HEK293T (cell line): Measurements from ENCODE around the gene MEIS1.

Experiments used
- CTCF ChIA-PET: fragments of 350-600 bp; formaldehyde crosslinking; extraction: SDS; loops from one replicate; lab custom pipeline; 2021; ENCODE audit warnings: antibody characterized with exemption, inconsistent platforms; lab: Yijun Ruan, JAX
- POLR2A ChIA-PET: fragments of 350-600 bp; formaldehyde crosslinking; extraction: SDS; loops from one replicate; lab custom pipeline; 2020; ENCODE audit warnings: antibody characterized with exemption, inconsistent platforms; lab: Yijun Ruan, JAX
- DNase-seq: peaks from one replicate; pipeline ENCODE4 v3.0.0; 2012; ENCODE audit warnings: mixed read lengths; ENCODE audit errors: extremely low spot score
- ARNT ChIP-seq: fragments of 450-650 bp; IDR thresholded peaks from 2 replicates; pipeline ENCODE4 v1.6.1; 2017; ENCODE audit warnings: mild to moderate bottlenecking
- BHLHE40 ChIP-seq: fragments of 450-650 bp; IDR thresholded peaks from 2 replicates; pipeline ENCODE4 v1.6.1; 2016; ENCODE audit warnings: mild to moderate bottlenecking, moderate library complexity, borderline replicate concordance
- CTBP1 ChIP-seq: fragments of 450-650 bp; IDR thresholded peaks from 2 replicates; pipeline ENCODE4 v1.6.1; 2016; ENCODE audit warnings: borderline replicate concordance
- ELF4 ChIP-seq: fragments of 450-650 bp; IDR thresholded peaks from 2 replicates; pipeline ENCODE4 v1.6.1; 2017; ENCODE audit warnings: antibody characterized with exemption
- FOXA1 ChIP-seq: fragments of 450-650 bp; IDR thresholded peaks from 2 replicates; pipeline ENCODE4 v1.6.1; 2016; ENCODE audit warnings: mild to moderate bottlenecking
- FOXK2 ChIP-seq: fragments of 450-650 bp; IDR thresholded peaks from 2 replicates; pipeline ENCODE4 v1.6.1; 2016; ENCODE audit warnings: mild to moderate bottlenecking
- FOXM1 ChIP-seq: fragments of 450-650 bp; IDR thresholded peaks from 2 replicates; pipeline ENCODE4 v1.6.1; 2017; ENCODE audit warnings: mild to moderate bottlenecking, borderline replicate concordance
- HDGF ChIP-seq: fragments of 450-650 bp; IDR thresholded peaks from 2 replicates; pipeline ENCODE4 v1.6.1; 2017; ENCODE audit warnings: antibody characterized with exemption, borderline replicate concordance
- L3MBTL2 ChIP-seq: fragments of 450-650 bp; conservative IDR thresholded peaks from 2 replicates; pipeline ENCODE4 v1.6.1; 2016; ENCODE audit warnings: mild to moderate bottlenecking
- LEF1 ChIP-seq: fragments of 450-650 bp; IDR thresholded peaks from 2 replicates; pipeline ENCODE4 v1.6.1; 2017; ENCODE audit warnings: mild to moderate bottlenecking, borderline replicate concordance
- NFRKB ChIP-seq: fragments of 450-650 bp; IDR thresholded peaks from 2 replicates; pipeline ENCODE4 v1.6.1; 2016; ENCODE audit warnings: mild to moderate bottlenecking, moderate library complexity
- SP1 ChIP-seq: fragments of 450-650 bp; IDR thresholded peaks from 2 replicates; pipeline ENCODE4 v1.6.1; 2017
- SUZ12 ChIP-seq: fragments of 450-650 bp; IDR thresholded peaks from 2 replicates; pipeline ENCODE4 v1.6.1; 2016; ENCODE audit warnings: mild to moderate bottlenecking
- TARDBP ChIP-seq: fragments of 450-650 bp; IDR thresholded peaks from 2 replicates; pipeline ENCODE4 v1.6.1; 2016
- ZNF384 ChIP-seq: fragments of 450-650 bp; IDR thresholded peaks from 2 replicates; pipeline ENCODE4 v1.6.1; 2016
- TF ChIP-seq, protein P1 (sequence below): fragments of 450-650 bp; IDR thresholded peaks from 2 replicates; pipeline ENCODE4 v1.6.1; 2016

MEIS1 gene

DNA sequence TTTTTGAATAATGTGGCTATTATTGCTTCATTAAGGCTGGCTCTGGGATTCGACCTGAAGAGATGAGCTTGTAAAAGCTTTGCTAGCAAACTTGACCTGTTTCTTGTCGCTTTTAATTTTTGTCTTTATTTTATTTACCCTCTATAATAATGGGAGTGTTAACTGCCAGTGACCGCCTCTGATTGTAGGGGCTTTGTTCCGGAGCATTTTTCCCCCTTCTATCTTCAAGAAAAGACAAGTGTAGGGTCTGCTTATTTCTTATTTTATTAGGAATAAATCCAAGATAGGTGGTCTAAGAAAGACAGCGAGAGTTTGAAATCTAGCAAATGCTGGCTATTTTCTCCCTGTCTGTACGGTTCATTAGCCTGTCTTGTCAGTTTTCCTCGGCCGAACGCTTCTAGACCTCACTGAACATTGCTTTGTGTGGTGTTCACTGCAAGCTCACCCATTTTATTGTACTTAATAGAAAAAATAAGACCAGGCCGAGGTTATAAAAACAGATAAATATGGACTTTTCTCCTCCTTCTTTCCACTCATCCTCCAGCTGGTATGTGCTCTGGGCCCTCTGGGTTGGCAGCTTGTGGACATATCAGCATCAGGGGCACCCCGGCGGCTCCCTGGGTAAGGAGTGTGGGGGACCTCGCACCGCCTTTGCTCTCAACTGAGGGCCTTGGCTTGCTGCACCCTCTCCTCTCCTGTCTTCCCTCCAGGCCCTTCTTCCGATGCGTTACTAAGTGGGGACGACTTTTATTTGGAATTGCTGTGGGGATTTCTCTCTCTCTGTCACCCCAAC is 8.5 kb downstream of the MEIS1 start:
- ChIA-PET POLR2A (no interaction called here), CTCF (no interaction called here)
- DNase-seq = no peak
- TF ChIP-seq FOXK2 (no peak), L3MBTL2 (no peak), CTBP1 (no peak), LEF1 (no peak), HDGF (no peak), NFRKB (no peak), ZNF384 (no peak), TARDBP (no peak), BHLHE40 (no peak), SUZ12 (no peak), ELF4 (no peak), FOXM1 (no peak)

DNA sequence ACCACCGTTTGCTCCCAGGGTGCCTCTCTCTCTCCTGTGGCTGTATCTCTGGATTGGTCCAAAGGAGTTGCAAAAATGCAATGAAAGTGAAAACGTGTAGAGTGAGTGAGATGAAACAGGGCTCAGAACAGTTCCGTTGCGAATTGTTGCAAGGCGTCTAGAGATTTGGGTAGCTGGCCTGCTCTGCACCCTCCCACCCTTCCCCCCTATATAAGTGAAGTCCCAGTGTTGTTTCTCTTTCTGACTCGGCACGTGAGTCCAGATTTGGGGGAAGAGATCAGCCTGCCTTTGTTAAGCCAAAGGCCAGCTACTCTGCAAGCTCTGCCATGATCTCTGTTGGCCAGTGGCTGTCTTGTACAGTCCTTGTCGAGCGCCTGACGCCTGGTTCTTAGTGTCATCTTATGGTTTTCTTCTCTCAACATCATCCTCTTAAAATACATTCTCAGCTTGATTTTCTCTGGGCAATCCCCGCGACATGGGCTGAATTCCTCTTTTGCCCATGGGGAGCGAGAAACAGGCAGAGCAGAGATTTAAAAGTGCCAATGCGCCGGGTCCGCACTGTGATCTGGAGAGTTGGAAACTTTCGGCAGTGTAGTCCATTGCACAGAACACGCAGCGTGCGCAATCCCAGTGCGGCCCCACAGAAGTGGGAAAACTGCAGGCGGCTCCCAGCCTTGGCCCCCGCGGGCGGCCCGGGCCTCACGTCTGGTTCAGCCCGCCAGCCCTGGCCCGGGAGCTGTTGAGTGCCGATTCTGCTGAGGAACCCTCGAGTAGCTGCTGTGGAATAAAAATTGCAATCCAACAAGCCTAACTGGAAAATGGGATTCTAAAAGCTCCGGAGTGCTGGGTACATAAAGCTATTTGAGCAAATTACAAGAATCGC is 9.3 kb downstream of the MEIS1 start:
- TF ChIP-seq FOXA1 (no peak), NFRKB (no peak), LEF1 (no peak), ARNT (no peak), SUZ12 (no peak), CTBP1 (no peak), SP1 (no peak), ZNF384 (no peak), BHLHE40 (no peak), L3MBTL2 (no peak), FOXM1 (no peak), FOXK2 (no peak), ELF4 (no peak), TARDBP (no peak)
- POLR2A ChIA-PET = no interaction called here
- no peak for DNase-seq
- CTCF ChIA-PET = no interaction called here

GRCh38 chr2:66445076-66445924 is 10.4 kb downstream of the MEIS1 start:
- CTCF ChIA-PET = no interaction called here
- POLR2A ChIA-PET = no interaction called here
- no peak for TF ChIP-seq FOXA1
- TF ChIP-seq NFRKB = no peak
- TF ChIP-seq ARNT = no peak
- TF ChIP-seq ELF4 = no peak
- TF ChIP-seq ZNF384 = no peak
- TF ChIP-seq, protein P1, sequence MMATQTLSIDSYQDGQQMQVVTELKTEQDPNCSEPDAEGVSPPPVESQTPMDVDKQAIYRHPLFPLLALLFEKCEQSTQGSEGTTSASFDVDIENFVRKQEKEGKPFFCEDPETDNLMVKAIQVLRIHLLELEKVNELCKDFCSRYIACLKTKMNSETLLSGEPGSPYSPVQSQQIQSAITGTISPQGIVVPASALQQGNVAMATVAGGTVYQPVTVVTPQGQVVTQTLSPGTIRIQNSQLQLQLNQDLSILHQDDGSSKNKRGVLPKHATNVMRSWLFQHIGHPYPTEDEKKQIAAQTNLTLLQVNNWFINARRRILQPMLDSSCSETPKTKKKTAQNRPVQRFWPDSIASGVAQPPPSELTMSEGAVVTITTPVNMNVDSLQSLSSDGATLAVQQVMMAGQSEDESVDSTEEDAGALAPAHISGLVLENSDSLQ = no peak
- no peak for TF ChIP-seq SUZ12
- no peak for TF ChIP-seq LEF1
- TF ChIP-seq L3MBTL2 = no peak
- no peak for TF ChIP-seq HDGF
- no peak for TF ChIP-seq BHLHE40
- TF ChIP-seq TARDBP = no peak
- TF ChIP-seq CTBP1 = no peak
- no peak for DNase-seq

GRCh38 chr2:66445925-66446871 is 11.3 kb downstream of the MEIS1 start:
- POLR2A ChIA-PET = no interaction called here
- no peak for DNase-seq
- no peak for TF ChIP-seq SP1
- TF ChIP-seq, protein P1 = no peak
- no peak for TF ChIP-seq LEF1
- TF ChIP-seq ELF4 = no peak
- TF ChIP-seq ARNT = no peak
- no peak for TF ChIP-seq HDGF
- TF ChIP-seq FOXM1 = no peak
- no peak for TF ChIP-seq TARDBP
- no peak for TF ChIP-seq NFRKB
- TF ChIP-seq FOXK2 = no peak
- no peak for TF ChIP-seq BHLHE40
- TF ChIP-seq SUZ12 = no peak
- no peak for TF ChIP-seq FOXA1
- no peak for TF ChIP-seq CTBP1
- TF ChIP-seq ZNF384 = no peak
- no peak for TF ChIP-seq L3MBTL2
- CTCF ChIA-PET = no interaction called here

- ChIA-PET CTCF (no interaction called here), POLR2A (no interaction called here)
- no peak for DNase-seq
- no peak for TF ChIP-seq SUZ12
- no peak for TF ChIP-seq SP1
- no peak for TF ChIP-seq LEF1
- TF ChIP-seq, protein P1 = no peak
- TF ChIP-seq BHLHE40 = no peak
- no peak for TF ChIP-seq FOXM1
- TF ChIP-seq ZNF384 = no peak
- no peak for TF ChIP-seq HDGF
- no peak for TF ChIP-seq L3MBTL2
- no peak for TF ChIP-seq ARNT
- no peak for TF ChIP-seq FOXA1
- no peak for TF ChIP-seq CTBP1
- TF ChIP-seq ELF4 = no peak
- TF ChIP-seq NFRKB = no peak
- no peak for TF ChIP-seq FOXK2
- no peak for TF ChIP-seq TARDBP
Measured at GRCh38 chr2:66446941-66447340, 12.0 kb downstream of the MEIS1 start.
